ENCODE results near the gene COMMD1.
"Not testable (repeated sequence)": the region's sequence is repeated elsewhere in the genome, so short reads cannot be mapped to it uniquely, and the experiment has no call there.

The COMMD1 gene

GRCh38 chr2:62030902-62031301 is 125.4 kb downstream of the COMMD1 start:
- no peak for DNase-seq (ENCODE audit: low read depth, low spot score)

- DNase-seq (ENCODE audit: low read depth, low spot score): no peak
Measured at GRCh38 chr2:62032096-62032495, 126.6 kb downstream of the COMMD1 start.

- no peak for DNase-seq (ENCODE audit: low read depth, low spot score)
Measured at GRCh38 chr2:62034715-62035114, 129.2 kb downstream of the COMMD1 start.

- DNase-seq (ENCODE audit: low read depth, low spot score): no peak
Measured at GRCh38 chr2:62036229-62036628, 130.8 kb downstream of the COMMD1 start.

- DNase-seq (ENCODE audit: low read depth, low spot score): no peak
Measured at GRCh38 chr2:62036761-62037250, 131.3 kb downstream of the COMMD1 start.

GRCh38 chr2:62038975-62039771 is 133.7 kb downstream of the COMMD1 start:
- DNase-seq (ENCODE audit: low read depth, low spot score): no peak

GRCh38 chr2:62040926-62041325 is 135.5 kb downstream of the COMMD1 start:
- DNase-seq (ENCODE audit: low read depth, low spot score): no peak

- not testable (repeated sequence) for DNase-seq (ENCODE audit: low read depth, low spot score)
Measured at GRCh38 chr2:62041701-62042385, 136.4 kb downstream of the COMMD1 start.

- no peak for DNase-seq (ENCODE audit: low read depth, low spot score)
Measured at GRCh38 chr2:62042400-62042799, 136.9 kb downstream of the COMMD1 start.

- no peak for DNase-seq (ENCODE audit: low read depth, low spot score)
Measured at GRCh38 chr2:62042944-62043343, 137.5 kb downstream of the COMMD1 start.

GRCh38 chr2:62045017-62045543 is 139.6 kb downstream of the COMMD1 start:
- DNase-seq (ENCODE audit: low read depth, low spot score): no peak

- DNase-seq (ENCODE audit: low read depth, low spot score): no peak
Measured at GRCh38 chr2:62046141-62046540, 140.7 kb downstream of the COMMD1 start.

- no peak for DNase-seq (ENCODE audit: low read depth, low spot score)
Measured at GRCh38 chr2:62050456-62051045, 145.1 kb downstream of the COMMD1 start.

- DNase-seq (ENCODE audit: low read depth, low spot score): no peak
Measured at GRCh38 chr2:62054029-62054791, 148.7 kb downstream of the COMMD1 start.

GRCh38 chr2:62054916-62055450 is 149.5 kb downstream of the COMMD1 start:
- no peak for DNase-seq (ENCODE audit: low read depth, low spot score)

- DNase-seq (ENCODE audit: low read depth, low spot score): no peak
Measured at GRCh38 chr2:62055724-62056336, 150.4 kb downstream of the COMMD1 start.

GRCh38 chr2:62056341-62056740 is 150.9 kb downstream of the COMMD1 start:
- DNase-seq (ENCODE audit: low read depth, low spot score): no peak

GRCh38 chr2:62065243-62065642 is 159.8 kb downstream of the COMMD1 start:
- DNase-seq (ENCODE audit: low read depth, low spot score): no peak

GRCh38 chr2:62071126-62071598 is 165.7 kb downstream of the COMMD1 start:
- DNase-seq (ENCODE audit: low read depth, low spot score): no peak
